NCI-H510A (cell line): Measurements from ENCODE around the gene CLPTM1L.
"Not testable (repeated sequence)": the region's sequence is repeated elsewhere in the genome, so short reads cannot be mapped to it uniquely, and the experiment has no call there.

Experiments used
- DNase-seq: peaks from one replicate; lab custom pipeline; 2025; lab: John Stamatoyannopoulos, UW

The CLPTM1L gene

DNA sequence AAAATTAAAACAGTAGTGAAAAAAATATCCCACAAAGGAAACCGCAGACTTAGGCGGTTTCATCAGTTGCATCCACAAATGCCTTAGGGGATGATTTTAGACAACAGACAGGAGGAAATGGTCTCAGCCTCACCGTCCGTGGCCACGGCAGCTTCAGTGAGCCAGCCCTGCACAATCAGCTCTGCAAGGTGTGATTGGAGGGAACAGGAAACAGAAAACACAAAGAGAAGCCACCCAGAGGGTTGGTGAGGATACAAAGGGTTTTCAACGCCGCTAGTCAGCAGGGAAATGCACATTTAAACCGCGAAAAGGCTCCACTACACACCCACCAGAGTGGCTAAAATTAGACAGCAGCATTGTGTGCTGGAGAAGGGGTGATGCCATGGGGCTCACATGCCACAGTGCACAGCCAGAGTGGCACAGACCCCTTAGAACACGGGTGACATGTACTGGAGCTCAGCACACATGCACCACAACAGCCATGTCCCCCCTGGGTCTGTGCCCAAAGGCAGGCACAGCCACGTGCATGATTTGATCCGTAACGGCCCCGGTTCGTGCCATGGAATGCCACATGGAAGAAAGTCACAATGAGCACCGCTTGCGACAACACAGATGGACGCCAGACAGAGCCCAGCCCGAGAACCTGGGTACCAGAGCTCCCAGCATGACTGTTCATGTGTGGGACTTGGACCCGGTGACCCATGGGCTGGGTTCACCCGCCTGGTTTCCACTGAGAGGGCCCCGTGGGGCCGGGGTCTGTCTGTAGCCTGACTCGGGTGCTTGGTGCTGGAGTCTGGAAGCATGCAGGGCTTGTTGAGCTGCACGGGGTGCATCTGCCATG, 31.7 kb downstream of the CLPTM1L start:
- DNase-seq, result no peak

- no peak for DNase-seq
These were observed 32.7 kb downstream of the CLPTM1L start for GRCh38 chr5:1312206-1312605.

GRCh38 chr5:1311439-1312055, 33.4 kb downstream of the CLPTM1L start:
- DNase-seq, result no peak

DNA sequence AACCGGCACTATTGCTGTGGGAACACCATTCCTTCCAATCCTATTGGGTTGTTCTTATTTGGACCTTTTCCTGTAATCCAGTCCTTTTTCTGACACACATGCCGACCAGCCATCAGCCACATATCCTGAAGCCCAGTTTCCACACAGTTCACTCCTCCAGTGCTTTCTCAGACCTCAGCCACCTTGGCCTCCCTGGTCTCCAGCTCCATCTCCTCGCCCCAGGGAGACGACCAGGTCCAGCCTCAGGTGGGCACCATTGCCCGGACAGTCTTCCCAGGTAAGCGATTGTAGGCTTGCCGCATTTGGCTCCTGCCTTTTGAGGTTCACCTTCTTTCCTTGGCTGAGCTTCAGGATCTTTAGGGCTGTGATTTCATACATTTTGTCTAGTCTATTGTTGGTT, 34.8 kb downstream of the CLPTM1L start:
- DNase-seq, result no peak

DNA sequence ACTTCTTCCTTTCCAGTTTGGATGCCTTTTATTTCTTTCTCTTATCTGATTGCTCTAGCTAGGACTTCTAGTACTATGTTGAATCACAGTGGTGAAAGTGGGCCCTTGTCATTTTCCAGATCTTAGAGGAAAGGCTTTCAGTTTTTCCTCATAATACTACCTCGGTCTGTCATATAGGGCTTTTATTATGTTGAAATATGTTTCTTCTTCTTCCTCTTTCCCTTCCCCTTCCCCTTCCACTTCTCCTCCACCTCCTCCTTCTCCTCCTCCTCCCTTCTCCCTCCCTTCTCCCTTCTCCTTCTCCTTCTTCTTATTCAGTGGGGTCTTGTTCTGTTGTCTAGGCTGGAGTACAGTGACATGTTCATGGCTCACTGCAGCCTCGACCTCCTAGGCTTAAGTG, 40.9 kb downstream of the CLPTM1L start:
- DNase-seq, result no peak

DNA sequence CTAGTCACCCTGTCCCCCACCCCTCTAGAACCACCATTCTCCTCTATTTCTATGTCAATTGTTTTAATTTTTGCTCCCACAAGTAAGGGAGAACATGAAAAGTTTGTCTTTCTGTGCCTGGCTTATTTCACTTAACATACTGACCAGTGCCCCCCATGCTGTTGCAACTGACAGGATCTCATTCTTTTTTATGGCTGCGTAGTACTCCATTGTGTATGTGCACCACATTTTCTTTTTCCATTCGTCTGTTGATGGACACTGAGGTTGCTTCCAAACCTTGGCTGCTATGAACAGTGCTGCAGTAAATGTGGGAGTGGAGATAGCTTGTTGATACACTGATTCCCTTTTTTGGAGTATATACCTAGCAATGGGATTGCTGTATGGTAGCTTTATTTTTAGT, 42.6 kb downstream of the CLPTM1L start:
- DNase-seq, result no peak

DNA sequence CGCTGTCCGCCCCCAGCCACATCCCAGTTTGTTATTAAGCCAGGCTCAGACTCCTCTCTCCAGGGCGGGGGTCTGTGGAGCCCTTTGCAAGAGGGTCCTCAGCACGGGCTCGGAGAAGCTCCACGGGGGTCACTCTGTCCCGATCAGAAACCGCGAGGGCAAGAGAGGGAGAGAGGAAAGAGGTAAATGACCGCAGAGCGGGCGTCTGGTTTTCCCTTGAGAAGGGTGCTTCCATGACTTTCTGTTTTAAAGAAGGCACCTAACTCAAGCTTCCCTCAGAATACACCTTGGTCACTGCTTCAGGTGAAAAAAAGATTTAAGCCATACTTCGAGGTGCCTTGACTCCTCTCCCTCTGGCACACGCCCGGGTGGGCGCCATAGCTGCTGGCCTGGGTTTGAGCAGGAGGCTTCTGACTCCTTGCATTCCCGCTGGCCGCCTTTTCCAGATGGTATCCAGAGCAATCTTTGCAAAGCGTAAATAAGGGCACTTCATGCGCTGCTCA, 44.3 kb downstream of the CLPTM1L start:
- no peak for DNase-seq

GRCh38 chr5:1299961-1300360, 44.9 kb downstream of the CLPTM1L start:
- no peak for DNase-seq

GRCh38 chr5:1299511-1299850, 45.4 kb downstream of the CLPTM1L start:
- no peak for DNase-seq

- no peak for DNase-seq
These were observed 46.0 kb downstream of the CLPTM1L start for GRCh38 chr5:1298723-1299510.

GRCh38 chr5:1298067-1298551, 46.8 kb downstream of the CLPTM1L start:
- DNase-seq, result no peak

DNA sequence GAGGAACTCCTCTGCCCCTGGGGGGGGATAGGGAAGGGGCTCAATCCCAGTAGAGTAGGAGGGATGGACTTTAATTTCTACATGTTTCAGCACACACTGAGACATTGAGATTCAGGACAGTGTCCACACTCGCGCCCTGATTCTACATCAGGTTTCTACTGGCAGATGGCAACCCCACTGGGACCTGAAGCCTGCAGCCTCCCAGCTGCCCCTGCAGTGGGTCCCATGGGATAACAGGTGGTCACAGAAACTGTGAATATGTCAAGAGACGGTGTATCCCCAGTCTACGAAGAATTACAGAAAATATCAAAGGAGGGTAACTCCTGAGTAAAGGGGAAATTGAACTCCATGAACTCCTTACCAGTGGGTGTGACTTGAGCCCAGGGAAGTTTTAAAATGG, 47.7 kb downstream of the CLPTM1L start:
- DNase-seq, result no peak

GRCh38 chr5:1295650-1296037, 49.3 kb downstream of the CLPTM1L start:
- no peak for DNase-seq

- no peak for DNase-seq
These were observed 49.9 kb downstream of the CLPTM1L start, which contains the start of gene TERT for GRCh38 chr5:1294835-1295649. Gene TERT (minus strand): TSS chr5:1295068. CDS start chr5:1294989, 79 bp downstream.

DNA sequence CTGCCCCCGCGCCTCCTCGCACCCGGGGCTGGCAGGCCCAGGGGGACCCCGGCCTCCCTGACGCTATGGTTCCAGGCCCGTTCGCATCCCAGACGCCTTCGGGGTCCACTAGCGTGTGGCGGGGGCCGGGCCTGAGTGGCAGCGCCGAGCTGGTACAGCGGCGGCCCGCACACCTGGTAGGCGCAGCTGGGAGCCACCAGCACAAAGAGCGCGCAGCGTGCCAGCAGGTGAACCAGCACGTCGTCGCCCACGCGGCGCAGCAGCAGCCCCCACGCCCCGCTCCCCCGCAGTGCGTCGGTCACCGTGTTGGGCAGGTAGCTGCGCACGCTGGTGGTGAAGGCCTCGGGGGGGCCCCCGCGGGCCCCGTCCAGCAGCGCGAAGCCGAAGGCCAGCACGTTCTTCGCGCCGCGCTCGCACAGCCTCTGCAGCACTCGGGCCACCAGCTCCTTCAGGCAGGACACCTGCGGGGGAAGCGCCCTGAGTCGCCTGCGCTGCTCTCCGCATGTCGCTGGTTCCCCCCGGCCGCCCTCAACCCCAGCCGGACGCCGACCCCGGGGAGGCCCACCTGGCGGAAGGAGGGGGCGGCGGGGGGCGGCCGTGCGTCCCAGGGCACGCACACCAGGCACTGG, 50.6 kb downstream of the CLPTM1L start:
- DNase-seq, result no peak

DNA sequence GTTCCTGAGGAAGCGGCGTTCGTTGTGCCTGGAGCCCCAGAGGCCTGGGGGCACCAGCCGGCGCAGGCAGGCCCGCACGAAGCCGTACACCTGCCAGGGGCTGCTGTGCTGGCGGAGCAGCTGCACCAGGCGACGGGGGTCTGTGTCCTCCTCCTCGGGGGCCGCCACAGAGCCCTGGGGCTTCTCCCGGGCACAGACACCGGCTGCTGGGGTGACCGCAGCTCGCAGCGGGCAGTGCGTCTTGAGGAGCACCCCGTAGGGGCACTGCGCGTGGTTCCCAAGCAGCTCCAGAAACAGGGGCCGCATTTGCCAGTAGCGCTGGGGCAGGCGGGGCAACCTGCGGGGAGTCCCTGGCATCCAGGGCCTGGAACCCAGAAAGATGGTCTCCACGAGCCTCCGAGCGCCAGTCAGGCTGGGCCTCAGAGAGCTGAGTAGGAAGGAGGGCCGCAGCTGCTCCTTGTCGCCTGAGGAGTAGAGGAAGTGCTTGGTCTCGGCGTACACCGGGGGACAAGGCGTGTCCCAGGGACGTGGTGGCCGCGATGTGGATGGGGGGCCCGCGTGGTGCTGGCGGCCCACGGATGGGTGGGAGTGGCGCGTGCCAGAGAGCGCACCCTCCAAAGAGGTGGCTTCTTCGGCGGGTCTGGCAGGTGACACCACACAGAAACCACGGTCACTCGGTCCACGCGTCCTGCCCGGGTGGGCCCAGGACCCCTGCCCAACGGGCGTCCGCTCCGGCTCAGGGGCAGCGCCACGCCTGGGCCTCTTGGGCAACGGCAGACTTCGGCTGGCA, 51.3 kb downstream of the CLPTM1L start:
- DNase-seq, result no peak

GRCh38 chr5:1292846-1293415, 52.0 kb downstream of the CLPTM1L start:
- DNase-seq, result no peak

- no peak for DNase-seq
These were observed 52.8 kb downstream of the CLPTM1L start for GRCh38 chr5:1292139-1292538.

- peak; percentile 51 for DNase-seq
These were observed 53.3 kb downstream of the CLPTM1L start for GRCh38 chr5:1291611-1292080.

DNA sequence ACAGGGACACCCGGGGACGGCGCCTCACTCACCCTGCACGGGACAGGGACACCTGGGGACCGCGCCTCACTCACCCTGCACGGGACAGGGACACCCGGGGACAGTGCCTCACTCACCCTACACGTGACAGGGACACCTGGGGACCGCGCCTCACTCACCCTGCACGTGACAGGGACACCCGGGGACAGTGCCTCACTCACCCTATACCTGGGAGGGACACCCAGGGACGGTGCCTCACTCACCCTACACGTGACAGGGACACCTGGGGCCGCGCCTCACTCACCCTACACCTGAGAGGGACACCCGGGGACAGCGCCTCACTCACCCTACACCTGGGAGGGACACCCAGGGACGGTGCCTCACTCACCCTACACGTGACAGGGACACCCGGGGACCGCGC, 53.9 kb downstream of the CLPTM1L start:
- not testable (repeated sequence) for DNase-seq
